Esophagus squamous epithelium (tissue), 5 donors: ENCODE results near the gene TIAM2. TPM values are rescaled to one million over a fixed set of nuclear protein-coding genes. Genes with fewer than 3 reads are reported as not detected.

Source experiments
- DNase-seq: peaks from one replicate; lab custom pipeline; 2025; lab: John Stamatoyannopoulos, UW
- H3K27ac ChIP-seq, 4 donors: fragments of 200-600 bp; sonication (generic); one replicate each; pipeline ENCODE4 v1.5.1; 2016 to 2019; ENCODE audit warnings: mild to moderate bottlenecking in 1 of 4
- H3K27me3 ChIP-seq, 4 donors: fragments of 200-600 bp; sonication (generic); 1 replicate in 3 of 4; 2 replicates in 1 of 4; pipeline versions ENCODE4 v1.5.1 to v1.6.0; 2017 to 2021; ENCODE audit warnings: antibody characterized with exemption in 1 of 4
- H3K36me3 ChIP-seq, 3 donors: fragments of 200-600 bp; sonication (generic); one replicate each; pipeline ENCODE4 v1.5.1; 2016 to 2019
- H3K4me1 ChIP-seq, 3 donors: fragments of 200-600 bp; sonication (generic); one replicate each; pipeline ENCODE4 v1.5.1; 2017 to 2019
- H3K4me3 ChIP-seq, 4 donors: fragments of 200-600 bp; sonication (generic); 1 replicate in 3 of 4; 2 replicates in 1 of 4; pipeline ENCODE4 v1.5.1; 2016 to 2019; ENCODE audit warnings: mild to moderate bottlenecking in 2 of 4, moderate library complexity in 1 of 4
- H3K9me3 ChIP-seq, 3 donors: fragments of 200-600 bp; sonication (generic); one replicate each; pipeline ENCODE4 v1.5.1; 2016 to 2019
- CTCF ChIP-seq, 6 experiments: fragments of 450-650 bp in 4 of 6; fragments of 200-600 bp in 2 of 6; sonication (generic) in 2 of 6; IDR thresholded peaks; one replicate each; pipeline ENCODE4 v1.5.1; 2016 to 2019; ENCODE audit warnings: antibody characterized with exemption in 6 of 6, mild to moderate bottlenecking in 4 of 6, moderate library complexity in 4 of 6
- POLR2A ChIP-seq, 4 donors: fragments of 450-650 bp; IDR thresholded peaks; one replicate each; pipeline ENCODE4 v1.6.1; 2017; ENCODE audit warnings: antibody characterized with exemption in 4 of 4, mild to moderate bottlenecking in 4 of 4, moderate library complexity in 3 of 4
- WGBS, 2 donors: methylation state at CpG; one replicate each; pipeline ENCODE4 v1.1.5; 2018; 5-methylcytosine and 5-hydroxymethylcytosine counted together
- intact Hi-C: fragments of 100-400 bp; cut with DNase I; formaldehyde crosslinking; loops from one replicate; pipeline ENCODE4 v1.15.0; 2022
- total RNA-seq, 4 donors: library from RNA; depleted of rRNA; stranded (reverse); fragments of >200 nt; gene quantifications; one replicate each; pipeline ENCODE4 v1.1.0, GENCODE V29; 2016
- donor health status: DM: yes; HTN: yes; CAD: no.

The TIAM2 gene
- total RNA-seq, 4 donors from 2014 or later = 2.3 to 10.3 (median 5.6) TPM

GRCh38 chr6:155141002-155141401 is 145.9 kb downstream of the TIAM2 start:
- intact Hi-C loops = no loop called here
- TF ChIP-seq CTCF (IDR thresholded peaks at IDR 0.05) (no peak), POLR2A (IDR thresholded peaks at IDR 0.05) (no peak)
- H3K4me1 ChIP-seq = peaks cover 6 to 20% (median 7%) of the 10 kb centered on the region in 3 donors
- 88 to 95% methylated on average over 1 of the region's 1 CpG for WGBS, 2 donors
- H3K9me3 ChIP-seq = no peaks in the 10 kb centered on the region
- no peak overlapping the region for H3K27ac ChIP-seq
- H3K27me3 ChIP-seq = no peaks in the 10 kb centered on the region
- H3K36me3 ChIP-seq = no peaks in the 10 kb centered on the region
- H3K4me3 ChIP-seq = no peak overlapping the region
- no peak for DNase-seq

GRCh38 chr6:155141512-155141911 is 146.4 kb downstream of the TIAM2 start:
- no peaks in the 10 kb centered on the region for H3K9me3 ChIP-seq
- no peak for DNase-seq
- H3K36me3 ChIP-seq = no peaks in the 10 kb centered on the region
- no peak overlapping the region for H3K4me3 ChIP-seq
- H3K27ac ChIP-seq = no peak overlapping the region
- TF ChIP-seq CTCF (IDR thresholded peaks at IDR 0.05) = no peak
- TF ChIP-seq POLR2A (IDR thresholded peaks at IDR 0.05) = no peak
- 80 to 100% methylated on average over 2 of the region's 2 CpGs for WGBS, 2 donors
- intact Hi-C loops = no loop called here
- H3K4me1 ChIP-seq = peaks cover 6 to 20% (median 7%) of the 10 kb centered on the region in 3 donors
- no peaks in the 10 kb centered on the region for H3K27me3 ChIP-seq

GRCh38 chr6:155142168-155143028 is 147.3 kb downstream of the TIAM2 start:
- no peaks in the 10 kb centered on the region for H3K36me3 ChIP-seq
- peak overlapping the region in 2 of 4 donors; percentile 22 to 41 for H3K4me3 ChIP-seq
- no peak for DNase-seq
- no peaks in the 10 kb centered on the region for H3K27me3 ChIP-seq
- no peaks in the 10 kb centered on the region for H3K9me3 ChIP-seq
- H3K4me1 ChIP-seq = peaks cover 6 to 20% (median 7%) of the 10 kb centered on the region in 3 donors
- WGBS, 2 donors = 66 to 68% methylated on average over 12 to 13 of the region's 13 CpGs
- TF ChIP-seq POLR2A (IDR thresholded peaks at IDR 0.05) (no peak), CTCF (IDR thresholded peaks at IDR 0.05) (no peak)
- intact Hi-C loops = no loop called here
- H3K27ac ChIP-seq = peak overlapping the region in 2 of 4 donors; percentile 8 to 40

GRCh38 chr6:155143029-155143577 is 148.0 kb downstream of the TIAM2 start:
- Histone ChIP-seq H3K27ac (peak overlapping the region; percentile 8 to 44 (median 31)), H3K9me3 (no peaks in the 10 kb centered on the region), H3K36me3 (no peaks in the 10 kb centered on the region), H3K4me1 (peaks cover 6 to 20% (median 7%) of the 10 kb centered on the region in 3 donors), H3K27me3 (no peaks in the 10 kb centered on the region), H3K4me3 (peak overlapping the region in 3 of 4 donors; percentile 5 to 41 (median 22))
- DNase-seq = no peak
- TF ChIP-seq POLR2A (IDR thresholded peaks at IDR 0.05) (no peak), CTCF (IDR thresholded peaks at IDR 0.05) (no peak)
- intact Hi-C loops = no loop called here
- 14 to 21% methylated on average over 4 of the region's 4 CpGs for WGBS, 2 donors

- no peaks in the 10 kb centered on the region for H3K9me3 ChIP-seq
- H3K27ac ChIP-seq = peak overlapping the region; percentile 8 to 44 (median 31)
- intact Hi-C loops = no loop called here
- 42 to 55% methylated on average over 7 of the region's 7 CpGs for WGBS, 2 donors
- no peaks in the 10 kb centered on the region for H3K27me3 ChIP-seq
- TF ChIP-seq POLR2A (IDR thresholded peaks at IDR 0.05) = no peak
- TF ChIP-seq CTCF (IDR thresholded peaks at IDR 0.05) = no peak
- no peak for DNase-seq
- H3K4me1 ChIP-seq = peaks cover 6 to 20% (median 7%) of the 10 kb centered on the region in 3 donors
- no peaks in the 10 kb centered on the region for H3K36me3 ChIP-seq
- H3K4me3 ChIP-seq = peak overlapping the region in 3 of 4 donors; percentile 5 to 41 (median 22)
These were observed 148.5 kb downstream of the TIAM2 start for GRCh38 chr6:155143578-155144106.
